Epidermal melanocyte (primary cell): Measurements from ENCODE around the gene ARL4C.

Experiments
- DNase-seq: peaks from one replicate; pipeline ENCODE4 v3.0.0; 2011; ENCODE audit warnings: low spot score; ENCODE audit not compliant: insufficient read length

Gene ARL4C

GRCh38 chr2:234448506-234449184, 48.2 kb downstream of the ARL4C start:
- no peak for DNase-seq

GRCh38 chr2:234447963-234448362, 48.9 kb downstream of the ARL4C start:
- DNase-seq = no peak

- no peak for DNase-seq
Observed at GRCh38 chr2:234447189-234447588, 49.7 kb downstream of the ARL4C start.

DNA sequence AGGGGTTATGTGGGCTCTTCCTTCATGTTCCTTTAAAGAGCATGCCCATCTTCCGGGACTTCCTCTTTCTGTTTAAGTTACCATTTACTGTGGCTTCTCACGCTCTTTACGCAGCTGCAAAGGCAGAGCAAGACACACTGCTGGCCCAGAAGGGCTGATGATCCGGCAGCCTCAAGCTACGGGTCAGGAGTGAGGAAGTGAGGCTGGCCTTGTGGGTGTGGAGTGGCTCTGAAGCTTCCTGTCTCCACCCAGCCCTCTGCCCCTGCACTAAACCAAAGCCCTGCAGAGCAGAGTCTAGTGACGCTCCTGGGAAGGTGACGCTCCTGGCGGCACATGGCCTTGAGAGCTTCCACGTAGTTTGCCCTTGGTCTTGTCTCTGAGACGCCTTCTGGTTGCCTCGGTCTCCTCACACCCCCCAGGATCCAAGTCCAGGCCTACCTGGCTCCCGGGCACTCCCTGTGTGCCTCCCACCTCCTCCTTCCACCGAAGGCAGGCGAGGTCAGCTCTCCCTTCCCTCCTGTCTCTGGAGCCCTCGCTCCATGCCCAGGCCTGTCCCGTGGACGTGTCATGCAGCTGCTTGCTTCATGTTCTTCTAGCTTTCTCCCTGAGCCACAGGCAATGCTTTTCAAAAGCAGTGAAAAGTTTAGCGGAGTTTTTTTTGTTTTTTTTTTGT, 50.3 kb downstream of the ARL4C start:
- DNase-seq = no peak

DNA sequence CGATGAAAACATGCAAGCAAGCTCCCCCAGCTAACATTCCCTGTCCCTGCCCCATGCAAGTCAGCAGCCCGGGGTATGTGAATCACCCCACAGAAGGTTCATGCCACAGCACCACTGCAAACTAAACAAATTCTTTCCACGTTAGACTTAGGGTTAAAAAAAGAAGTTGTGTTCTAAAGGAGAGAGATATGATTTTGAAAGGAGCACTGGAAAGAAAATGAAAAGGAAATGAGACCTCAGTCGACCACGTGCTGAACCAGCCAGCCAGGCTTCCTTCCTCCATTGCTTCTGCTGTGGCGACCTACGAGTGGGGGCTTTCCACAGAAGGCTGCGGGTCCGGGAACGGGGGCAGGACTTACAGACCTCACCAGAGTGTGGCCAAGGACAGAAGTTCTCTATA, 52.0 kb downstream of the ARL4C start:
- DNase-seq = no peak

GRCh38 chr2:234444242-234444730, 52.6 kb downstream of the ARL4C start:
- DNase-seq = no peak
